MG63 (cell line): ENCODE measurements around the gene RDH14. TPM values are rescaled to one million over a fixed set of nuclear protein-coding genes. Genes with fewer than 3 reads are reported as not detected.

Experiments
- DNase-seq: peaks from one replicate; pipeline ENCODE4 v3.0.0-alpha.2; 2020
- H3K27me3 ChIP-seq: fragments of 250-450 bp; sonication (Bioruptor Pico); 2 replicates; pipeline ENCODE4 v1.5.1; 2020; ENCODE audit warnings: mild to moderate bottlenecking, moderate library complexity
- H3K36me3 ChIP-seq: fragments of 250-450 bp; sonication (Bioruptor Pico); 2 replicates; pipeline ENCODE4 v1.5.1; 2020; ENCODE audit warnings: mild to moderate bottlenecking, moderate library complexity
- H3K4me3 ChIP-seq: fragments of 250-450 bp; sonication (Bioruptor Pico); 2 replicates; pipeline ENCODE4 v1.5.1; 2020; ENCODE audit warnings: mild to moderate bottlenecking, moderate library complexity
- H3K9me3 ChIP-seq: fragments of 250-450 bp; sonication (Bioruptor Pico); 2 replicates; pipeline ENCODE4 v1.5.1; 2020; ENCODE audit warnings: mild to moderate bottlenecking, moderate library complexity
- total RNA-seq: library from RNA; depleted of rRNA; stranded (reverse); fragments of >200 nt; shearing (Covaris generic); gene quantifications from 2 replicates; pipeline ENCODE4 v1.2.3, GENCODE V29; 2014; ENCODE audit warnings: low replicate concordance

RDH14 gene
- total RNA-seq, 1 experiment from 2014 or later = 34.6 TPM

DNA sequence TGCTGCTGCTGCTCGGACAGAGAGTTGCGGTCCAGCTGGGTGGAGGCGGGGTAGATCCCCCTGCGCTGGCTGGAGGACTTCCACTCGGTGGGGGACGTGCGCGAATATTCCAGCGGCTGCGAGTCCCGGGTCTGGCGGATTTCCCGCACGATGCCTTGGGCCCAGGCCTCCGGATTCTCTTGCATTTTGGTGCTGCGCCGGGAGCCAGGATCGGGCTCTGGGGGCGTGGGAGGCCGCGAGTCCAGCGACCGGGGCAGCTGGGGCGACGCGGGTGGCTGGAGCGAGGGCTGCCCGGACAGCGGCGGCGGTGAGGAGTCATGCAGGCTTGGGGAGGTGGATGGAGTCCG is 24.1 kb upstream of the RDH14 start:
- no peak for DNase-seq
- Histone ChIP-seq H3K4me3 (no peak overlapping the region), H3K9me3 (no peaks in the 10 kb centered on the region), H3K27me3 (no peaks in the 10 kb centered on the region), H3K36me3 (no peaks in the 10 kb centered on the region)

DNA sequence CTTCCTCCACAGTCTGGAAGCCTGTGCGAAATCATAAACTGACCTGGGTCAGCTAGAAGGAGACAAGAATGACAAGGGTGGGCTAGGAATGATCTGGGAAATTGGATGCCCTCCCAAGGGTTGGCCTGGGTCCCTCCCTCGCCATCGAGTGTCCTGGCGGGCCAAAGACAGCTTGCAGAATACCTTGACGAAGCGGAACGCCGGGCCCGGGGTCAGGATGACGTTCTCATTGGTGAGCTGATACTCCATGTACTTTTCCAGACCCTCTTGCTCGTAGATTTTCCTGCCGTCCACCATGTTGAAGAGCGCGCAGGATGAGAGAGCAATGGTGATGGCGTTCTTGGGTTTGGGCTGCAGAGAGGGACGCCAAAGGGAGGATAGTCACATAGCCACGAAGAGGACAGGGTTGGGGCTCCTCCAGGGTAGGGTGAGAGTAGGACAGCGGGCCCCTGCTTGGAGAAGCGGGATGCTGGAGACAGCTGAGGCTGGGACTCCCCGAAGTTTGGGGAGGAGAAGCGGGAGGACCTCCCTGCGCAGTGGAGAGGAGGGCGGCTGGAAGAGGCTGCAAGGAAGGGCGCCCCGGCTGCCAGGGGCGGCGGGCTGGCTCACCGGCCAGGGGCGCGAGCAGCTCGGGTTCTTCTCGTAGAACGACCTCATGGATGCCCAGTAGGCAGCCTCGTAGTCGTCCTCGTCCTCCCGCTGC is 23.6 kb upstream of the RDH14 start:
- H3K9me3 ChIP-seq = 0 out of 2 replicates have a peak, but pooled peaks cover 3% of the 10 kb centered on the region
- H3K4me3 ChIP-seq = no peak overlapping the region
- DNase-seq = no peak
- H3K27me3 ChIP-seq = no peaks in the 10 kb centered on the region
- H3K36me3 ChIP-seq = no peaks in the 10 kb centered on the region

DNA sequence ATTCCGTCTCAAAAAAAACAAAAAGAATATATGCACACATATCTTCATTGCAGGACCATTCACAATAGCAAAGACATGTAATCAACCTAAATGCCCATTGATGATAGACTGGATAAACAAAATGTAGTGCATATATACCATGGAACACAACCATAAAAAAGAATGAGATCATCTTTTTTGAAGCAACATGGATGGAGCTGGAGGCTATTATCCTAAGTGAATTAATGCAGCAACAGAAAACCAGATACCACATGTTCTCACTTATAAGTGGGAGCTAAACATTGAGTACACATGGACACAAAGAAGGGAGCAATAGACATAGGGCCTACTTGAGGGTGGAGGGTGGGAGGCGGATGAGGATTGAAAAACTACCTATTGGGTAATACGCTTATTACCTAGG is 20.2 kb upstream of the RDH14 start:
- Histone ChIP-seq H3K36me3 (no peaks in the 10 kb centered on the region), H3K4me3 (no peak overlapping the region), H3K27me3 (no peaks in the 10 kb centered on the region), H3K9me3 (peaks cover 3% of the 10 kb centered on the region; the same call in 1 of the 2 replicates)
- DNase-seq = no peak

GRCh38 chr2:18578033-18578432 is 17.6 kb upstream of the RDH14 start:
- Histone ChIP-seq H3K27me3 (no peaks in the 10 kb centered on the region), H3K9me3 (peaks cover 3% of the 10 kb centered on the region; the same call in 1 of the 2 replicates), H3K4me3 (no peak overlapping the region), H3K36me3 (no peaks in the 10 kb centered on the region)
- DNase-seq = no peak

GRCh38 chr2:18566145-18566769 is 5.8 kb upstream of the RDH14 start:
- no peak overlapping the region for H3K4me3 ChIP-seq
- no peaks in the 10 kb centered on the region for H3K27me3 ChIP-seq
- H3K9me3 ChIP-seq = peaks cover 4% of the 10 kb centered on the region
- DNase-seq = no peak
- no peaks in the 10 kb centered on the region; the same call in 1 of the 2 replicates for H3K36me3 ChIP-seq

- no peak for DNase-seq
- H3K36me3 ChIP-seq = peaks cover 11% of the 10 kb centered on the region
- H3K9me3 ChIP-seq = peaks cover 4% of the 10 kb centered on the region; the same call in 1 of the 2 replicates
- no peaks in the 10 kb centered on the region for H3K27me3 ChIP-seq
- peak overlapping the region; percentile 80 for H3K4me3 ChIP-seq
Measured at GRCh38 chr2:18560797-18561085, 288 bp upstream of the RDH14 start.

GRCh38 chr2:18559531-18560030 is 872 bp downstream of the RDH14 start:
- H3K36me3 ChIP-seq = peaks cover 23% of the 10 kb centered on the region
- no peaks in the 10 kb centered on the region for H3K27me3 ChIP-seq
- H3K4me3 ChIP-seq = peak overlapping the region; percentile 80
- DNase-seq = no peak
- H3K9me3 ChIP-seq = peaks cover 4% of the 10 kb centered on the region; the same call in 1 of the 2 replicates

GRCh38 chr2:18558458-18558857 is 2.0 kb downstream of the RDH14 start:
- Histone ChIP-seq H3K27me3 (no peaks in the 10 kb centered on the region), H3K4me3 (no peak overlapping the region), H3K9me3 (no peaks in the 10 kb centered on the region), H3K36me3 (peaks cover 28% of the 10 kb centered on the region)
- DNase-seq = no peak

DNA sequence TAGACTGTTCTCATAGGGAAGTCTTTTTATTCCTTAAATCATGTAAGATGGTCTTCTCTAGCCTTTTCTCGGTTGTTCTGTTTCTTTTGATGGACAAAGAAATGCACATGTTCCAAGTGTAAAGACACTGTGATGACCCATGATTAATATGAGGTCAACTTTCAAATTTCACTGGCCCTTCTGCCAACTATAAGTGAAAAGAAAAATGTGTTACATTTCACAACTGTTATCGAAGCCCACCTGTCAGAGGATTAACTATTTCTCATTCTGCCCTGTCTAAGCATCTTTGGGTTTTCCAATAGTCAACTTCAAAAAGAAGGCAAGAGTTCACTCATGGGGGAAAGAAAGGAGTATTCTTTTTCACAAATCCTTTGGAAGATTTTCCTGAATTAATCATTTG is 3.3 kb downstream of the RDH14 start:
- H3K9me3 ChIP-seq = no peaks in the 10 kb centered on the region
- H3K4me3 ChIP-seq = no peak overlapping the region
- peaks cover 29% of the 10 kb centered on the region for H3K36me3 ChIP-seq
- DNase-seq = no peak
- no peaks in the 10 kb centered on the region for H3K27me3 ChIP-seq

DNA sequence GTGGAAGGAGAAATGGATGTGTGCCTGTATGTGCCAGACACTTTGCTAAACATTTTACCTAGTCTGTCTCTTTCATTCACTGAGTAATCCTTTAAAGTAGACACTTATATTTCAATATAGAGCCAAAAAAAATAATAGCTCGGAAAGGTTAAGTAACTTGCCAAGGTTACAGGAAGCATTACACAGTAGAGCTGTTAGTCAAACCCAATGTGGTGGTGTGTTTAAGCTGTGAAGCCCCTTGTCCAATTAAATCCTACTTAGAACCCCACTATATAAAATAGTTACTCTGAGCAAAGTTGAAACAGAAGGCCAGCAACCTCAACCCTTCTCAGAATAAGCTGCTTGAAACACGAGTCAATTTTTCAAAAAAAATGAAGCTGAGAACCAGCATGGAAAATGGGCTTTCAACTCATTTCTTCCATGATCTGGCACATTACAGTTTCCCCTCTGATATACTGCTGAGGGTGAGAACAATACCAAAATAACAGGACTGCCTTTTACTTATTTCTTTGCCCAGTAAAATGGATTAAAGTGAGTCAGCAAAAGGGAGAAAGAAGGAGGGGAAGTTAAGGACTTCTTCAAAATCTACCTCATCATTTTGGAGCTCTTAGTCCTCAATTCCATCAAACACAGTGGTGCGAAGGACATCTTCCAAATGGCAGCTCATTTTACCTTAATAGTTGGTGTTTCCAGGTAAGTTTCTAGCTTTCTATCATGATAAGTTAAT is 7.9 kb downstream of the RDH14 start:
- DNase-seq = no peak
- Histone ChIP-seq H3K27me3 (no peaks in the 10 kb centered on the region), H3K36me3 (peaks cover 26% of the 10 kb centered on the region), H3K4me3 (no peak overlapping the region), H3K9me3 (no peaks in the 10 kb centered on the region)

DNA sequence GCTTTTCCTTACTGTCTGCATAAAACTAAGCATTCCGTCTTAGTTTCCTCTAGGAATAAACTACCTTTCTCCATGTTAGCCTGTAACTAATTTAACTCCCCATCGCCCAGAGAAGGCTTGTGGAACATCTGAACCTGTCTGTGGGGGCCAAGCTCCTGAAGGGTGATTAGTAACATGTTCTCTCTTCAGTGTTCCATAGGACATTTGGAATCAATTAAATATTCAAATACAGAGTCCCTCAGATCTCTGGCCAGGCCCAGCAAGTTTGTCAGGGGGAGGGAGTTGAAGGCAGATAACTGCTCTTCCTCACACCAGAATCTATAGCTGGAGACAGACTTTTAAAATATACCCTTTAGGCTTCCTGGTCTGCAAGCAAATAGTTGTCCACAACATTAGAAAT is 8.8 kb downstream of the RDH14 start:
- no peak for DNase-seq
- Histone ChIP-seq H3K36me3 (peaks cover 23% of the 10 kb centered on the region), H3K27me3 (no peaks in the 10 kb centered on the region), H3K9me3 (no peaks in the 10 kb centered on the region), H3K4me3 (no peak overlapping the region)

GRCh38 chr2:18551169-18551568 is 9.3 kb downstream of the RDH14 start:
- H3K36me3 ChIP-seq = peaks cover 23% of the 10 kb centered on the region
- H3K4me3 ChIP-seq = no peak overlapping the region
- no peaks in the 10 kb centered on the region for H3K9me3 ChIP-seq
- no peaks in the 10 kb centered on the region for H3K27me3 ChIP-seq
- DNase-seq = no peak

DNA sequence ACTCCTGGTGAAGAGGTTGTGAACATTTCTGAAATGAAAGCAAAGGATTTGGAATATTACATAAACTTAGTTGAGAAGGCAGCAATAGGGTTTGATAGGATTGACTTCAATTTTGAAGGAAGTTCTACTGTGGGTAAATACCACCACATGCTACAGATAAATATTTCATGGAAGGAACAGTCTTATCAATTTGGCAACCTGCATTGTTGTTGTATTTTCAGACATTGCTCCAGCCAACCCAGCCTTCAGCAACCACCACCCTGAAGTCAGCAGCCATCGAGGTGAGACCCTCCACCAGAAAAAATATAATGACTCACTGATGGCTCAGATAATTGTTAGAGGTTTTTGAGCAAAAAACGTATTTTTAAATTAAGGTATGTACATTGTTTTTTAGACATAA is 10.0 kb downstream of the RDH14 start:
- H3K36me3 ChIP-seq = peaks cover 15% of the 10 kb centered on the region
- DNase-seq = no peak
- H3K4me3 ChIP-seq = no peak overlapping the region
- no peaks in the 10 kb centered on the region for H3K27me3 ChIP-seq
- H3K9me3 ChIP-seq = no peaks in the 10 kb centered on the region

- no peak for DNase-seq
- Histone ChIP-seq H3K9me3 (no peaks in the 10 kb centered on the region), H3K36me3 (peaks cover 5% of the 10 kb centered on the region; the same call in 1 of the 2 replicates), H3K27me3 (no peaks in the 10 kb centered on the region), H3K4me3 (no peak overlapping the region)
Measured at GRCh38 chr2:18549083-18549482, 11.4 kb downstream of the RDH14 start.

GRCh38 chr2:18548621-18549020 is 11.8 kb downstream of the RDH14 start:
- H3K27me3 ChIP-seq = no peaks in the 10 kb centered on the region
- DNase-seq = no peak
- no peaks in the 10 kb centered on the region for H3K9me3 ChIP-seq
- peaks cover 3% of the 10 kb centered on the region; the same call in 1 of the 2 replicates for H3K36me3 ChIP-seq
- no peak overlapping the region for H3K4me3 ChIP-seq

GRCh38 chr2:18546567-18546966 is 13.9 kb downstream of the RDH14 start:
- H3K9me3 ChIP-seq = no peaks in the 10 kb centered on the region
- no peaks in the 10 kb centered on the region for H3K27me3 ChIP-seq
- no peak overlapping the region for H3K4me3 ChIP-seq
- no peak for DNase-seq
- H3K36me3 ChIP-seq = no peaks in the 10 kb centered on the region; the same call in 1 of the 2 replicates

- Histone ChIP-seq H3K4me3 (no peak overlapping the region), H3K9me3 (no peaks in the 10 kb centered on the region), H3K36me3 (no peaks in the 10 kb centered on the region), H3K27me3 (no peaks in the 10 kb centered on the region)
- DNase-seq = peak; percentile 17
Measured at GRCh38 chr2:18545384-18545783, 15.1 kb downstream of the RDH14 start.
